ENCODE data around the gene RAD51C.

- TF ChIP-seq CTCF (conservative IDR thresholded peaks at IDR 0.05) (no peak), EZH2 (IDR thresholded peaks at IDR 0.05; ENCODE audit: low read depth) (no peak)
Observed at GRCh38 chr17:58722274-58722673, 29.9 kb downstream of the RAD51C start.

Measured in PC-9 (cell line).